Suppressor macrophage treated with lipopolysaccharide for 4 hours (primary cell): ENCODE measurements around the gene SQSTM1.

Experiments
- DNase-seq: peaks from one replicate; pipeline ENCODE4 v3.0.0-alpha.2; 2020

The SQSTM1 gene

GRCh38 chr5:179806250-179807048 lies 14.3 kb upstream of the SQSTM1 start, which contains the start of gene MGAT4B:
Gene MGAT4B, minus strand, starts transcription at chr5:179806866. Its CDS starts 283 bp downstream, at chr5:179806583.
- peak; percentile 89 for DNase-seq

- no peak for DNase-seq
Observed at GRCh38 chr5:179812135-179812825, 8.4 kb upstream of the SQSTM1 start.

DNA sequence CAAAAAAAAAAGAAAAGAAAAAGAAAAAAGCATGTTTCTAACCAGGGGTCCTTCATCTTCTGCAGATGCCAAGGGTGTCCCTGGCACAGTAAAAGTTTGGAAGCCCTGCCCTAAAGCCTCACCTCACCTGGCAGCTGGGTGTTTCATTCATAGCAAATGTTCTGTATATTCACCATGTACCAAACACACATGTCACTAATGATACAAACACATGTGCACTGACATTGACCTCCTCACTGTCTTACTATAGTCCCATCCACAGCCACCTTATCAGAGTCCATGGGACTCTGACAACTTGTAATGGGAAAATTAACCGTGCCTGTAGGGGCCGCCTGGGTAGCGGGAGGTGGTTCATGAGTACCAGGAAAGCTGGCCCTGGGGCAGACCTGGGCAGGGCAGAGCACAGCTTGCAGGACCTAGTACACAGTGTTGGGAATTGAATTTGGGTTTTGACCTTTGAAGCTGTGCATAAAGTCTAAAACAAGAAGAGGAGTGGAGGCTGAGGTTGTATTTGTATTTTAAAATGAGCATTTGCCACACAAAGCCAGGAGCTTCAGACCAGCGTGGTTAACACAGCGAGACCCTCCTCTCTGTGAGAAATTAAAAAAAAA lies 7.6 kb upstream of the SQSTM1 start:
- DNase-seq = no peak

- DNase-seq = no peak
Observed at GRCh38 chr5:179814090-179814489, 6.6 kb upstream of the SQSTM1 start.

- no peak for DNase-seq
Observed at GRCh38 chr5:179815491-179816249, 5.0 kb upstream of the SQSTM1 start.

- DNase-seq = no peak
Observed at GRCh38 chr5:179816401-179816795, 4.3 kb upstream of the SQSTM1 start.

- DNase-seq = peak; percentile 12
Observed at GRCh38 chr5:179816796-179817469, 3.8 kb upstream of the SQSTM1 start.

DNA sequence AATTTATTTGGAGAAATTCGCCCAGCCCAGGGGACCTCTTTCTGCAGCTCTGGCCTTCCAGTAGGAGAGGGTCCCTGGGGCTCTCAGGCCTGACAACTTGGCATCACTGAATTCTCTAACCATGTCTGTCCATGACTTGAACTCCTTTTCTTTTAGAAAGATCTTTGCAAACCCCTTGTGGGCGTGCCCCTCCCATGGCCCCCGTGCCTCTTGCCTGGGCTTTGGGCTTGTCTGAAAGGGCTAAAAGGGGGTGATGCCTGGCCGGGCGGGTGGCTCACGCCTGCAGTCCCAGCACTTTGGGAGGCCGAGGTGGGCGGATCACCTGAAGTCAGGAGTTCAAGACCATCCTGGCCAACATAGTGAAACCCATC lies 3.2 kb upstream of the SQSTM1 start:
- no peak for DNase-seq

DNA sequence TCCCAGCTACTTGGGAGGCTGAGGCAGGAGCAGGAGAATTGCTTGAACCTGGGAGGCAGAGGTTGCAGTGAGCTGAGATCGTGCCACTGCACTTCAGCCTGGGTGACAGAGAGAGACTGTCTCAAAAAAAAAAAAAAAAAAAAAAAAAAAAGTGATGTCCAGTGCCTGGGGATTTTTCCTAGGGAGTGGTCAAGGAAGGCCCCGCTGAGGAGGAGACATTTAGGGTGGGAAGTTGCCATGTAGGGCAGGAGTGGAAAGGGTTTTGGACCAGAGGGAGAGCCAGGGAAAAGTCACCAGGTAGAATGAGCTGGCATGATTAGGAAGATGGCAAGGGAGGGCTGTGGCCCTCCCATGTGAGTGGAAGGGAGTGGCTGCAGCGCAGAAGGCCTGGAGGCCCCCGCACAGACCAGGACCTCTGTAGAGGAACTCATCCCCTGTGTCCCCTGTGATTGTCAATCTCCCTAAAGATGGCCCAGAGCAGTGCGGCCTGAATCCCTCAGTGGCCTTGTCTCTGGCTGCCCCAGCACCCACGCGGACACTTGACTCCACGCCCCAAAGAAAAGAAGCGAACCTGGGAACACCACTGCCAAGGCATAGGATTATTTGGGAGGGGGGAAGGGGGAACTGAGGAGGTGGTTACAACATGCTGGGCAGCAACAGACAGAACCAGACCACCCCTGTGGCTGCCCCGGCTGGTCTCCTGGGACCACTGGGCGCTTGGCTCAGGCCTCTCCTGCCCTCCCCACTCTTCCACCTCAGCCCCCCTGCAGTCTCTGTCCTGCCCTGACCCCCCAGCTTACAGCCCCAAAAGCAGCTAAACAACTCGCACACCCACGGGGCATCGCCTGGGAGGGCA lies 2.6 kb upstream of the SQSTM1 start:
- DNase-seq = peak; percentile 18

GRCh38 chr5:179818746-179819295 lies 1.9 kb upstream of the SQSTM1 start:
- peak; percentile 96 for DNase-seq

DNA sequence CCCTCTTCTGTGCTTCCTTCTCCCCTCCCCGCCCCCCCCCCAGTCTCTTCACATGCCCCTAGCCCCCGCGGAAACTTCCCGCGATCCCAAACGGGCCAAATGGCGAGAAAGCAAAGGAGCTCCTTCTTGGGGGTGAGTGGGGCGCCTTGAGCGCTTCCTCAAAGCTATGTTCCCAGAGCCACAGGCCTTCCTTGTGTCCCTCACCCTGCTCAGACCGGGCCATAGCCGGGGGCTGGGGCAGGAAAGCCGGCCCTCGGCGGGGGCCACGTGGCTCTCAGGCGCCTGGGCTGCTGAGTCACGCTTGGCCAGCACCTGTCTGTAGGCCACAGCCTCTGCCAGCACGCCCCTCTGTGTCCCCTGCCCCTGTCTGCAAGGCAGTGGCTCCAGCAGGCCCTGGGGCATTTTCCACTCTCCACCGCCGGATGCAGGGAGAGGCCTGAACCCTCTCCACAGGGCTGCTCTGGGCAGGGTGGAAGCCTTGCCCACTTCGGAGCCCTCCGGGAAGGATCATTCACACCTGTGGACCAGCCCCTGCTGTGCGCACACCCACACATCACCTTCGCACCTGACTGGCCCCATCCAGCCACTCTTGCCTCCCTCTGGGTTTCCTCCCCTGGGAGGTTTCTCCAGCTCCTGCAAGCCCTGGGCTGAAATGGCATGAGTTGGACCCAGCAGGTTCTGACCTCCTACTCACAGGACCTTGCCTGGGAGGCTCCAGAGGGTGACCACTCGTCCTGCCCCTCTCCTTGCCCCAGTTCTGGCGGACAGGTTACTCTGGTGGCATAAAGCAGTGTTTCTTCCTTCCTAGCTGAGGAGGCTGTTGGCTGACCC lies 1.2 kb upstream of the SQSTM1 start:
- DNase-seq = peak; percentile 62

DNA sequence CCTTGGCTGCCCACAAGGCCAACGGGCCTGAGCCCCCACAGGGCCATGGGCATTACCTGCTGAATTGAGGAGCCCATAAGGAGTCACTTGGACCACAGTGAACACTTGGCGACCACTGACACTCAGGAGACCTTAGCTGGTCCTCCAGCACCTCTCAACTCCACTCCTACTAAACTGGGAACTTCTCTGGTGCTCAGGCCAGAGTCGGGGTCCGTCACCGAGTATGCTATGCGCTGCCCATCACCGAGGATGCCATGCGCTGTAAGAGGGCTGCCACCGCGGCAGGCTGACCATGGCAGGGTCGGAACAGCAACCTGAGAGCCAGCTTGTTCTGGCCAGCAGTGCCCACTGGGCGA lies 600 bp upstream of the SQSTM1 start:
- DNase-seq = no peak

DNA sequence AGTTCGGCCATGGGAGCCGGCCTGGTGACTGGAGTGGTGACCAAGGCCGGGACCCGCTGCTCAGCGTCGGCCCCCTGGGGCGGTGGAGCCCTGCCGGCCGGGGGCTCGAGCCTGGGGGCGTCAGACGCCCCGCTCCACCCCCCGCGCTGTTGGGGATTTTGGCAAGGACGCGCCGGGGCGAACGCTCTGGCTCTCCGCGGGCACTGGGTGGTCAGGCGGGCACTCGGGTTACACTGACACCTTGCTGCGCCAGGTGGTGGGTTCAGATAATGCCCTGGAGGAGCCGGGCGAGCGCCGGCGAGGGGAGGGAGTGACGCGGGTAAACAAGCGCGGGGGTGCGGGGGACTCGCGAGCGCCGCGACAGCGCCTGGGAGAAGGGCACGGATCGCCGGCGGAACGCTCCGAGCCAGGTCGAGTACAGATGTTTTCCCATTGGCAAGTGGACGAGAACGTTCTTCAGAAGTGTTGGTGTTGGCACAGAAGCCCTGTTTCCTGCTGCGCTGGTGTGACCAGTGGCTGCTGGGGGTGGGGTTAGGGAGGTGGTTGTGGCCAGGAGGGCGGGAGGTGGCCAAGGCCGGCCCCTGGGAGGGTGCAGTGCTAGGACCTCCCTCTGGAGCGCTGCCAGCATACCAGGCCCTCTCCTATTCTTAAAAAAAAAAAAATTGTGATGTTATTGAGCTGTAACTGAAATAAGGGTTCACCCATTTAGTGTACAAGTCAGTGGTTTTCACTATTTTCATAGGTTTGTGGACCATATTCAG lies 773 bp downstream of the SQSTM1 start:
- peak; percentile 94 for DNase-seq

- no peak for DNase-seq
Observed at GRCh38 chr5:179822059-179822432, 1.3 kb downstream of the SQSTM1 start.

- no peak for DNase-seq
Observed at GRCh38 chr5:179822444-179822990, 1.8 kb downstream of the SQSTM1 start.

GRCh38 chr5:179823937-179824744 lies 3.4 kb downstream of the SQSTM1 start:
- DNase-seq = no peak

DNA sequence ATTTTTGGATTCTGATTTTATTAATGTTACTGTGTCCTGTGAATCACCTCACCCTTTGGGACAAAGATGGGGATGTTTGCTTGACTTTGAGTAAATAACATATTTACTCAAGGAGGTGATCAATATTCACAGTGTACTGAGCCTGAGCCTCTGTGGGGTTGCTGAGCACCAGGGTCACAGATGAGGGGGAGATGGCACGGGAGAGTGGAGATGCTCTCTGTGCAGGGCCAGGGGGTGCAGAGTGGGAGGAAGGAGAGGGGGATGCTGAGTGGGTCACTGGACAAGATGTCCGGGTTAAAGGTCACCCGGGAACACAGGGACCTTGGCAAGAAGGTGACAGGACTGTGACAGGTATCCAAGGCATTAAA lies 4.0 kb downstream of the SQSTM1 start:
- no peak for DNase-seq

- DNase-seq = no peak
Observed at GRCh38 chr5:179825655-179826182, 5.0 kb downstream of the SQSTM1 start.
